Fibroblast of lung (primary cell): ENCODE results near the gene LRRC3. TPM values are rescaled to one million over a fixed set of nuclear protein-coding genes. Genes with fewer than 3 reads are reported as not detected.

Experiments
- DNase-seq, 2 donors: peaks; one replicate each; pipeline versions ENCODE4 v3.0.0 to v3.0.0-alpha.2; 2010; ENCODE audit warnings: low read depth in 2 of 2
- H2AFZ ChIP-seq: 2 replicates; pipeline ENCODE4 v1.5.1; 2012; ENCODE audit warnings: low read length, control low read depth, inconsistent platforms
- H3K27ac ChIP-seq: 2 replicates; pipeline ENCODE4 v1.5.1; 2011; ENCODE audit warnings: low read length, control low read depth; ENCODE audit not compliant: insufficient read depth
- H3K27me3 ChIP-seq: 2 replicates; pipeline ENCODE4 v1.5.1; 2011; ENCODE audit warnings: mild to moderate bottlenecking, low read length; ENCODE audit not compliant: control insufficient read depth, insufficient read depth
- H3K36me3 ChIP-seq: 2 replicates; pipeline ENCODE4 v1.5.1; 2011; ENCODE audit warnings: low read length; ENCODE audit not compliant: control insufficient read depth, insufficient read depth
- H3K4me1 ChIP-seq: 2 replicates; pipeline ENCODE4 v1.5.1; 2011; ENCODE audit warnings: low read length; ENCODE audit not compliant: control insufficient read depth, insufficient read depth; ENCODE audit errors: extremely low read depth
- H3K4me2 ChIP-seq: 2 replicates; pipeline ENCODE4 v1.5.1; 2011; ENCODE audit warnings: low read length, control low read depth; ENCODE audit not compliant: insufficient read depth; ENCODE audit errors: extremely low read depth
- H3K4me3 ChIP-seq, 4 experiments: fragments of 200-600 bp in 1 of 4; sonication (generic) in 1 of 4; replicated peaks in 1 of 4; 2 replicates each; pipeline ENCODE4 v1.5.1; 2011 to 2016; ENCODE audit warnings: low read length in 4 of 4, low read depth in 3 of 4, mild to moderate bottlenecking in 3 of 4, control low read depth in 2 of 4, inconsistent platforms in 1 of 4, mixed read lengths in 1 of 4; ENCODE audit not compliant: insufficient read depth in 1 of 4; ENCODE audit errors: control extremely low read depth in 1 of 4
- H3K79me2 ChIP-seq: 2 replicates; pipeline ENCODE4 v1.5.1; 2012; ENCODE audit warnings: mild to moderate bottlenecking, low read length, inconsistent platforms; ENCODE audit not compliant: control insufficient read depth, insufficient read depth
- H3K9ac ChIP-seq: 2 replicates; pipeline ENCODE4 v1.5.1; 2011; ENCODE audit warnings: mild to moderate bottlenecking, low read length, control low read depth; ENCODE audit not compliant: insufficient read depth
- H3K9me3 ChIP-seq: 2 replicates; pipeline ENCODE4 v1.5.1; 2012; ENCODE audit warnings: low read depth, low read length; ENCODE audit not compliant: control insufficient read depth, insufficient read depth
- H4K20me1 ChIP-seq: 2 replicates; pipeline ENCODE4 v1.5.1; 2011; ENCODE audit warnings: low read length; ENCODE audit not compliant: control insufficient read depth, insufficient read depth; ENCODE audit errors: extremely low read depth
- EZH2 ChIP-seq: IDR thresholded peaks from 2 replicates; pipeline ENCODE4 v1.5.1; 2012; ENCODE audit warnings: low read length, control low read depth, mild to moderate bottlenecking; ENCODE audit errors: missing control alignments
- polyA plus RNA-seq, 2 donors: library from polyadenylated mRNA; depleted of rRNA in 1 of 2; stranded (reverse) in 1 of 2; unstranded in 1 of 2; fragments of >200 nt; gene quantifications; 2 replicates each; pipeline ENCODE4 v1.2.1, GENCODE V29; 2011 to 2012; ENCODE audit warnings: missing spikeins in 1 of 2
- total RNA-seq: library from RNA; depleted of rRNA; stranded (reverse); fragments of >200 nt; gene quantifications from 2 replicates; pipeline ENCODE4 v1.2.1, GENCODE V29; 2014
- TF ChIP-seq, protein P1 (sequence below), 2 donors: IDR thresholded peaks in 1 of 2; conservative IDR thresholded peaks in 1 of 2; 1 replicate in 1 of 2; 2 replicates in 1 of 2; pipeline ENCODE4 v1.5.1; 2011 to 2012; ENCODE audit warnings: low read length in 2 of 2, control low read depth in 1 of 2, inconsistent platforms in 1 of 2, low read depth in 1 of 2, mild to moderate bottlenecking in 1 of 2

The LRRC3 gene
- total and polyA plus RNA-seq, 2 donors (not counting 1 experiment from before 2014, with no cell fraction given) = 0.50 to 0.52 TPM

DNA sequence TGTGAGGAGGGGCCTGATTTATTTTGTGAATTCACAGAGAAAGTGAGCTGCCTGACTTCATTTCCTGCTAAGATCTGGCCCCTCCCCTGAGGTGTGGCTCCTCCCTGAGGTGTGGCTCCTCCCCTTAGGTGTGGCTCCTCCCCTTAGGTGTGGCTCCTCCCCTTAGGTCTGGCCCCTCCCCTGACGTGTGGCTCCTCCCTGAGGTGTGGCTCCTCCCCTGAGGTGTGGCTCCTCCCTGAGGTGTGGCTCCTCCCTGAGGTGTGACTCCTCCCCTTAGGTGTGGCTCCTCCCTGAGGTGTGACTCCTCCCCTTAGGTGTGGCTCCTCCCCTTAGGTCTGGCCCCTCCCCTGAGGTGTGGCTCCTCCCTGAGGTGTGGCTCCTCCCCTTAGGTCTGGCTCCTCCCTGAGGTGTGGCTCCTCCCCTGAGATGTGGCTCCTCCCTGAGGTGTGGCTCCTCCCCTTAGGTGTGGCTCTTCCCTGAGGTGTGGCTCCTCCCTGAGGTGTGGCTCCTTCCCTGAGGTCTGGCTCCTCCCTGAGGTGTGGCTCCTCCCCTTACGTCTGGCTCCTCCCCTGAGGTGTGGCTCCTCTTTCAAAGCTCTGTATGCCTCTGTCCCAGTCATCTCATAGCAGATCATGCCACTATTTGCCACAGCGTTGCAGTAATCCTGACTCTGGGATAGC lies 26.9 kb upstream of the LRRC3 start:
- H3K9ac ChIP-seq = no peak overlapping the region
- H3K9me3 ChIP-seq = no peaks in the 10 kb centered on the region
- no peaks in the 10 kb centered on the region for H3K79me2 ChIP-seq
- no peak overlapping the region for H3K4me3 ChIP-seq
- H3K4me1 ChIP-seq = no peaks in the 10 kb centered on the region
- no peaks in the 10 kb centered on the region for H4K20me1 ChIP-seq
- no peak overlapping the region for H2AFZ ChIP-seq
- TF ChIP-seq, protein P1, sequence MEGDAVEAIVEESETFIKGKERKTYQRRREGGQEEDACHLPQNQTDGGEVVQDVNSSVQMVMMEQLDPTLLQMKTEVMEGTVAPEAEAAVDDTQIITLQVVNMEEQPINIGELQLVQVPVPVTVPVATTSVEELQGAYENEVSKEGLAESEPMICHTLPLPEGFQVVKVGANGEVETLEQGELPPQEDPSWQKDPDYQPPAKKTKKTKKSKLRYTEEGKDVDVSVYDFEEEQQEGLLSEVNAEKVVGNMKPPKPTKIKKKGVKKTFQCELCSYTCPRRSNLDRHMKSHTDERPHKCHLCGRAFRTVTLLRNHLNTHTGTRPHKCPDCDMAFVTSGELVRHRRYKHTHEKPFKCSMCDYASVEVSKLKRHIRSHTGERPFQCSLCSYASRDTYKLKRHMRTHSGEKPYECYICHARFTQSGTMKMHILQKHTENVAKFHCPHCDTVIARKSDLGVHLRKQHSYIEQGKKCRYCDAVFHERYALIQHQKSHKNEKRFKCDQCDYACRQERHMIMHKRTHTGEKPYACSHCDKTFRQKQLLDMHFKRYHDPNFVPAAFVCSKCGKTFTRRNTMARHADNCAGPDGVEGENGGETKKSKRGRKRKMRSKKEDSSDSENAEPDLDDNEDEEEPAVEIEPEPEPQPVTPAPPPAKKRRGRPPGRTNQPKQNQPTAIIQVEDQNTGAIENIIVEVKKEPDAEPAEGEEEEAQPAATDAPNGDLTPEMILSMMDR (conservative IDR thresholded peaks at IDR 0.05 in 1 of 2, IDR thresholded peaks at IDR 0.05 in 1 of 2; ENCODE audit: low read depth in 1 of 2, low read length in 2 of 2) = no peak
- no peak for TF ChIP-seq EZH2
- no peak for DNase-seq
- H3K27me3 ChIP-seq = no peaks in the 10 kb centered on the region
- no peak overlapping the region for H3K27ac ChIP-seq
- no peak overlapping the region for H3K4me2 ChIP-seq
- no peaks in the 10 kb centered on the region for H3K36me3 ChIP-seq

DNA sequence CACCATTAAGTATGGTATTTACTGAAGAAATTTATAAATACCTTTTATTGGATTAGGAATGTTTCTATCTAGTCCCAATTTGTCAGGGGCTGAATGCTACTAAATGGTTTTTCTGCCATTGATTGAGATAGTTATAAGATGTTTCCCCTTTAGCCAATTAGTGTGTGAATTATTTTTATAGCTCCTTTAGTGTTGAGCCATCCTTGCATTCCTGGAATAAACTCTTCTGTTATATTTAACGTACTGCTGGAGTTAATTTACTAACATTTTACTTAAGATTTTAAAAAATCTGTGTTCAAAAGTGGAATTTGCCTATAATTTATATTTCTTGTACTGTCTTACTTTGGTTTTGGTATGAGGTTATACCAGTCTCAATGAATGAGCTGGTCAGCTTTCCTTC lies 25.4 kb upstream of the LRRC3 start:
- Histone ChIP-seq H2AFZ (no peak overlapping the region), H3K9ac (no peak overlapping the region), H3K4me3 (no peak overlapping the region), H3K4me1 (no peaks in the 10 kb centered on the region), H3K36me3 (no peaks in the 10 kb centered on the region), H4K20me1 (no peaks in the 10 kb centered on the region), H3K27me3 (no peaks in the 10 kb centered on the region), H3K79me2 (no peaks in the 10 kb centered on the region), H3K4me2 (no peak overlapping the region), H3K27ac (no peak overlapping the region), H3K9me3 (no peaks in the 10 kb centered on the region)
- peak in 1 of 2 donors; percentile 2 for DNase-seq
- TF ChIP-seq, protein P1 (conservative IDR thresholded peaks at IDR 0.05 in 1 of 2, IDR thresholded peaks at IDR 0.05 in 1 of 2; ENCODE audit: low read depth in 1 of 2, low read length in 2 of 2) = no peak
- no peak for TF ChIP-seq EZH2

DNA sequence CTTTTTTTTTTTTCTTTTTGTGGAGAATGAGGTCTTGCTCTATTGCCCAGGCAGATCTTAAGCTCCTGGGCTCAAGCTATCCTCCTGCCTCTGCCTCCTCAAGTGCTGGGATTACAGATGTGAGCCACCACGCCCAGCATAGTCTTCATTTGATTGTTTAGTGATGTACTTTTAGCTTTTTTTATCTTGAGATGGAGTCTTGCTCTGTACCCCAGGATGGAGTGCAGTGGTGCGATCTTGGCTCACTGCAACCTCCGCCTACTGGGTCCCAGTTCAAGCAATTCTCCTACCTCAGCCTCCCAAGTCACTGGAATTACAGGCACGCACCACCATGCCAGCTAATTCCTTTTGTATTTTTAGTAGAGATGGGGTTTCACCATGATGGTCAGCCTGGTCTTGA lies 24.0 kb upstream of the LRRC3 start:
- Histone ChIP-seq H3K4me3 (no peak overlapping the region), H3K36me3 (no peaks in the 10 kb centered on the region), H3K79me2 (no peaks in the 10 kb centered on the region), H3K9ac (no peak overlapping the region), H3K27ac (no peak overlapping the region), H3K9me3 (no peaks in the 10 kb centered on the region), H3K4me2 (no peak overlapping the region), H3K4me1 (no peaks in the 10 kb centered on the region), H4K20me1 (no peaks in the 10 kb centered on the region), H3K27me3 (no peaks in the 10 kb centered on the region), H2AFZ (no peak overlapping the region)
- no peak for TF ChIP-seq EZH2
- TF ChIP-seq, protein P1 (conservative IDR thresholded peaks at IDR 0.05 in 1 of 2, IDR thresholded peaks at IDR 0.05 in 1 of 2; ENCODE audit: low read depth in 1 of 2, low read length in 2 of 2) = no peak
- no peak for DNase-seq
